ENCODE data around the gene SCARB1. TPM values are rescaled to one million over a fixed set of nuclear protein-coding genes. Genes with fewer than 3 reads are reported as not detected.
"Not testable (repeated sequence)": the region's sequence is repeated elsewhere in the genome, so short reads cannot be mapped to it uniquely, and the experiment has no call there.

The SCARB1 gene
- 12.0 TPM for total RNA-seq
- long read RNA-seq, transcript SCARB1-202 (12 exons, 3,329 nt): major isoform, 6 of 20 reads
- long read RNA-seq, transcript SCARB1-201 (13 exons, 2,611 nt): minor isoform, 5 of 20 reads
- long read RNA-seq, partial matches to known transcripts: 4 of 20 reads
- long read RNA-seq, other reads (novel, unspliced or antisense): 1 of 20 reads

GRCh38 chr12:124863416-124864325, at the start of gene SCARB1:
TSS of gene SCARB1 (minus strand) at chr12:124863864. CDS start at chr12:124863720, 144 bp downstream.
- ATAC-seq: peak; percentile 96
- peak; percentile 90 for DNase-seq
- intact Hi-C loops (cut with micrococcal nuclease): no loop called here

GRCh38 chr12:124912529-124913287, 49.0 kb upstream of the SCARB1 start:
- intact Hi-C loops (cut with micrococcal nuclease); ATAC-seq; DNase-seq: not testable (repeated sequence)

GRCh38 chr12:124911521-124911920, 47.9 kb upstream of the SCARB1 start:
- intact Hi-C loops (cut with micrococcal nuclease); DNase-seq; ATAC-seq: not testable (repeated sequence)

- intact Hi-C loops (cut with micrococcal nuclease): no loop called here
- no peak for DNase-seq
- no peak for ATAC-seq
Observed at GRCh38 chr12:124910561-124911478, 47.2 kb upstream of the SCARB1 start.

GRCh38 chr12:124909831-124910560, 46.3 kb upstream of the SCARB1 start:
- intact Hi-C loops (cut with micrococcal nuclease): no loop called here
- ATAC-seq: no peak
- DNase-seq: no peak

- peak; percentile 60 for ATAC-seq
- peak; percentile 67 for DNase-seq
- intact Hi-C loops (cut with micrococcal nuclease): no loop called here
Observed at GRCh38 chr12:124906606-124907261, 43.1 kb upstream of the SCARB1 start.

GRCh38 chr12:124904306-124905098, 40.8 kb upstream of the SCARB1 start:
- ATAC-seq (peak; percentile 93), DNase-seq (peak; percentile 83)

GRCh38 chr12:124902916-124903315, 39.3 kb upstream of the SCARB1 start:
- intact Hi-C loops (cut with micrococcal nuclease): no loop called here
- DNase-seq (no peak), ATAC-seq (no peak)

More at GRCh38 chr12:124904306-124905098, 40.8 kb upstream of the SCARB1 start:
- intact Hi-C loops (cut with micrococcal nuclease): no loop called here

- intact Hi-C loops (cut with micrococcal nuclease): no loop called here
- ATAC-seq (no peak), DNase-seq (no peak)
Observed at GRCh38 chr12:124901003-124901402, 37.3 kb upstream of the SCARB1 start.

GRCh38 chr12:124900345-124900795, 36.7 kb upstream of the SCARB1 start:
- ATAC-seq; DNase-seq; intact Hi-C loops (cut with micrococcal nuclease): not testable (repeated sequence)

GRCh38 chr12:124898923-124899294, 35.2 kb upstream of the SCARB1 start:
- no peak for DNase-seq
- no peak for ATAC-seq
- intact Hi-C loops (cut with micrococcal nuclease): no loop called here

- intact Hi-C loops (cut with micrococcal nuclease): no loop called here
- DNase-seq (peak; percentile 59), ATAC-seq (peak; percentile 71)
Observed at GRCh38 chr12:124898200-124898922, 34.7 kb upstream of the SCARB1 start.

- no peak for DNase-seq
- no peak for ATAC-seq
- intact Hi-C loops (cut with micrococcal nuclease): no loop called here
Observed at GRCh38 chr12:124896461-124896860, 32.8 kb upstream of the SCARB1 start.

GRCh38 chr12:124893792-124894516, 30.3 kb upstream of the SCARB1 start:
- DNase-seq (no peak), ATAC-seq (no peak)
- intact Hi-C loops (cut with micrococcal nuclease): no loop called here

GRCh38 chr12:124888260-124888659, 24.6 kb upstream of the SCARB1 start:
- ATAC-seq: no peak

More at GRCh38 chr12:124888260-124888659, 24.6 kb upstream of the SCARB1 start:
- DNase-seq: no peak
- intact Hi-C loops (cut with micrococcal nuclease): no loop called here

All from left ventricle myocardium superior (tissue), 1 donor.